Sigmoid colon (tissue), 7 donors: ENCODE results near the gene SAPCD2. TPM values are rescaled to one million over a fixed set of nuclear protein-coding genes. Genes with fewer than 3 reads are reported as not detected.

Experiments
- DNase-seq: peaks from one replicate; pipeline ENCODE4 v3.0.0-alpha.2; 2019
- H3K27ac ChIP-seq, 4 donors: fragments of 200-600 bp; sonication (generic); one replicate each; pipeline ENCODE4 v1.5.1; 2016 to 2019; ENCODE audit warnings: mild to moderate bottlenecking in 1 of 4
- H3K27me3 ChIP-seq, 3 donors: fragments of 200-600 bp; sonication (generic); one replicate each; pipeline ENCODE4 v1.5.1; 2019; ENCODE audit warnings: mild to moderate bottlenecking in 1 of 3
- H3K36me3 ChIP-seq, 4 donors: fragments of 200-600 bp; sonication (generic); one replicate each; pipeline ENCODE4 v1.5.1; 2016 to 2019
- H3K4me1 ChIP-seq, 4 donors: fragments of 200-600 bp; sonication (generic); one replicate each; pipeline ENCODE4 v1.5.1; 2017 to 2019
- H3K4me3 ChIP-seq, 4 donors: fragments of 200-600 bp; sonication (generic); one replicate each; pipeline ENCODE4 v1.5.1; 2017 to 2019; ENCODE audit warnings: mild to moderate bottlenecking in 2 of 4, moderate library complexity in 1 of 4
- H3K9me3 ChIP-seq, 4 donors: fragments of 200-600 bp in 3 of 4; sonication (generic) in 3 of 4; one replicate each; pipeline versions ENCODE4 v1.5.1 to v1.6.1; 2013 to 2019
- CTCF ChIP-seq, 4 experiments: fragments of 450-650 bp in 3 of 4; fragments of 200-600 bp in 1 of 4; IDR thresholded peaks; one replicate each; pipeline ENCODE4 v1.5.1; 2016 to 2019; ENCODE audit warnings: antibody characterized with exemption in 4 of 4, mild to moderate bottlenecking in 3 of 4, moderate library complexity in 2 of 4
- EP300 ChIP-seq, 4 donors: sonication (generic); formaldehyde crosslinking; IDR thresholded peaks; one replicate each; pipeline ENCODE4 v1.6.1; 2017; ENCODE audit warnings: antibody characterized with exemption in 4 of 4
- POLR2A ChIP-seq, 2 donors: fragments of 450-650 bp; IDR thresholded peaks; one replicate each; pipeline ENCODE4 v1.6.1; 2016; ENCODE audit warnings: antibody characterized with exemption in 2 of 2, mild to moderate bottlenecking in 2 of 2, moderate library complexity in 2 of 2
- POLR2AphosphoS5 ChIP-seq, 4 donors: sonication (generic); formaldehyde crosslinking; IDR thresholded peaks; one replicate each; pipeline ENCODE4 v1.6.1; 2017; ENCODE audit warnings: antibody characterized with exemption in 4 of 4
- WGBS, 2 donors: extraction: QIAGEN DNeasy Blood & Tissue Kit; methylation state at CpG; one replicate each; pipeline ENCODE4 v1.1.7; 2013; 5-methylcytosine and 5-hydroxymethylcytosine counted together
- intact Hi-C: fragments of 100-400 bp; cut with DNase I; formaldehyde crosslinking; loops from one replicate; pipeline ENCODE4 v1.15.1; 2023
- polyA plus RNA-seq, 3 donors: library from polyadenylated mRNA; stranded (reverse); fragments of 200-250 nt; gene quantifications; one replicate each; pipeline ENCODE4 v1.2.3, GENCODE V29; 2013
- total RNA-seq, 4 donors: library from RNA; depleted of rRNA; stranded (reverse); fragments of >200 nt; gene quantifications; one replicate each; pipeline ENCODE4 v1.1.0, GENCODE V29; 2016
- donor health status: healthy with polysubstance abuse.
- donor health status: Bipolar disorder and iron deficiency.
- donor health status: healthy.

The SAPCD2 gene
- total and polyA plus RNA-seq, 7 donors = 0.81 to 16.4 (median 3.7) TPM; not detected in 3

DNA sequence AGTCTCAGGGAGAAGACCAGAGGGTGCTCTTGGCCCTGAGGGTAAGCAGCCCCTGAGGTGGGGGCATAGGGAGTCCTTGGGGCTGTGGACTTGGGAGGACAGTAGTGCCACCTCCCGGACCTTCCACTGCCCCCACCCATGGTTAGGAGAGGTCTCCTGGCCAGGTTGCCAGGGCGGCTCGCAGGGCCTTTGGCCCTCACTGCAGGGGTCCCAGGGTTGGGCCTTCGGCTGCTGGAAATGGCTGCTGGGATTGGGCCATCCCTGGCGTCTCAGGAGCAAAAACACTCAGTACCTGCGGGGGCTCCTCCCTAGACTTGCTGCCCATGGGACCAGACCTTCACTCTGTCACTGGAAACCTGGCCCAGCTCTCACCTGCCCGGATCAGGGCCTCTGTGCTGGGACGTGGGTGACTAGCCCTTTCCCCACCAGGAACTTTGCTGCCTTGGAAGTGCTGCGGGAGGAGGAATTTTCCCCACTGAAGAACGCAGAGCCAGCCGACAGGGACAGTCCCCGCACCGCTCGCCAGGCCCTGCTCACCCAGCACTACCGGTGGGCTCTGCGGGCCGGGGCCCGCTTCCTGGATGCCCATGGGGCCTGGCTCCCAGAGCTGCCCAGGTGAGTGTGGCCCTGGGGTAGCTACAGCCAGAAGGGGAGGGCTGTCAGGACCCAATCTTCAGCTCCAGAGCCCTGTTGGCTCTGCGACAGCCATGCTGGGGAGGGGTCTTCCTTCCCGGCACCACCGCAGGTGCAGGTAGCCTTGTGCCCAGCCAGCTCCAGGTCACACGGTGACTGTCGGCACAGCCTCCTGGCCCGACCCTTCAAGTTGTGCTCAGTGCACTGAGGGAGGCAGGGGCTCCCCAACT lies 10.1 kb upstream of the SAPCD2 start:
- no peak for TF ChIP-seq POLR2AphosphoS5 (IDR thresholded peaks at IDR 0.05)
- TF ChIP-seq CTCF (IDR thresholded peaks at IDR 0.05) = no peak
- TF ChIP-seq POLR2A (IDR thresholded peaks at IDR 0.05) = no peak
- TF ChIP-seq EP300 (IDR thresholded peaks at IDR 0.05) = no peak
- intact Hi-C loops = no loop called here
- Histone ChIP-seq H3K9me3 (no peaks in the 10 kb centered on the region), H3K36me3 (peaks cover 0 to 37% (median 0%) of the 10 kb centered on the region in 4 donors), H3K4me1 (peaks cover 0 to 40% (median 35%) of the 10 kb centered on the region in 4 donors), H3K27ac (no peak overlapping the region), H3K27me3 (peaks cover 20 to 57% (median 33%) of the 10 kb centered on the region in 3 donors), H3K4me3 (no peak overlapping the region)
- DNase-seq = no peak
- WGBS, 2 donors = 90 to 94% methylated on average over 24 of the region's 24 CpGs

DNA sequence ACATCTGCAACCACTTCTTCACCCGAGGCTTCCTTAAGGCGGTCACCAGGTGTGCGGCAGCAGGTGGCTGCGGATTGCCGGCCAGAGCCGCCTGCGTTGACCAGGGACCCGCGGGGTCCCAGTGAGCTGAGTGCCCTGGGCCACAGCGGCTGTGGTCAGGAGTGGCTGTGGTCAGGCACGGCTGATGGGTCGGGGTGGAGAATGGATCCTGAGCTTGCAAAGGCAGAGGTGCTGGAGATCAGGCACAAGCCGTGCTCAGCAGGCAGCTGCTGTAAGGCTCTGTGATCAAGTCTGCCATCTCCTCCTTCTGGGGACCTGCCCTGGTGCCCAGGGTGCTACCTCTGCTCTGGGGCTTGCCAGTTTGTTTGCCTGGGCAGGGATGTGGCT lies 9.0 kb upstream of the SAPCD2 start:
- no peaks in the 10 kb centered on the region for H3K9me3 ChIP-seq
- no peak for TF ChIP-seq POLR2A (IDR thresholded peaks at IDR 0.05)
- no peak for TF ChIP-seq POLR2AphosphoS5 (IDR thresholded peaks at IDR 0.05)
- TF ChIP-seq CTCF (IDR thresholded peaks at IDR 0.05) = no peak
- TF ChIP-seq EP300 (IDR thresholded peaks at IDR 0.05) = no peak
- H3K4me3 ChIP-seq = no peak overlapping the region
- peaks cover 20 to 61% (median 33%) of the 10 kb centered on the region in 3 donors for H3K27me3 ChIP-seq
- H3K4me1 ChIP-seq = peaks cover 0 to 34% (median 32%) of the 10 kb centered on the region in 4 donors
- no peak overlapping the region for H3K27ac ChIP-seq
- intact Hi-C loops = no loop called here
- DNase-seq = no peak
- WGBS, 2 donors = 33 to 75% methylated on average over 13 of the region's 13 CpGs
- H3K36me3 ChIP-seq = peaks cover 0 to 37% (median 0%) of the 10 kb centered on the region in 4 donors

- 23 to 68% methylated on average over 51 of the region's 51 CpGs for whole genome bisulfite sequencing, 2 donors
- Histone ChIP-seq H3K9me3 (no peaks in the 10 kb centered on the region), H3K27me3 (peaks cover 20 to 64% (median 33%) of the 10 kb centered on the region in 3 donors), H3K36me3 (peaks cover 0 to 37% (median 0%) of the 10 kb centered on the region in 4 donors), H3K27ac (no peak overlapping the region), H3K4me3 (peak overlapping the region in 3 of 4 donors; percentile 57 to 64 (median 60)), H3K4me1 (peaks cover 0 to 34% (median 31%) of the 10 kb centered on the region in 4 donors)
- intact Hi-C loops = no loop called here
- no peak for TF ChIP-seq POLR2AphosphoS5 (IDR thresholded peaks at IDR 0.05)
- TF ChIP-seq EP300 (IDR thresholded peaks at IDR 0.05) = no peak
- no peak for TF ChIP-seq CTCF (IDR thresholded peaks at IDR 0.05)
- TF ChIP-seq POLR2A (IDR thresholded peaks at IDR 0.05) = no peak
- peak; percentile 62 for DNase-seq
Measured at GRCh38 chr9:137078701-137079400, 8.5 kb upstream of the SAPCD2 start.

- intact Hi-C loops = no loop called here
- H3K9me3 ChIP-seq = no peaks in the 10 kb centered on the region
- 5 to 15% methylated on average over 76 of the region's 76 CpGs for WGBS, 2 donors
- H3K36me3 ChIP-seq = peaks cover 0 to 37% (median 0%) of the 10 kb centered on the region in 4 donors
- DNase-seq = peak; percentile 69
- H3K27me3 ChIP-seq = peaks cover 20 to 64% (median 33%) of the 10 kb centered on the region in 3 donors
- peaks cover 0 to 29% (median 27%) of the 10 kb centered on the region in 4 donors for H3K4me1 ChIP-seq
- H3K4me3 ChIP-seq = peak overlapping the region; percentile 45 to 64 (median 58)
- no peak for TF ChIP-seq POLR2A (IDR thresholded peaks at IDR 0.05)
- TF ChIP-seq EP300 (IDR thresholded peaks at IDR 0.05) = no peak
- TF ChIP-seq POLR2AphosphoS5 (IDR thresholded peaks at IDR 0.05) = no peak
- TF ChIP-seq CTCF (IDR thresholded peaks at IDR 0.05) = no peak
- peak overlapping the region; percentile 34 to 67 (median 38) for H3K27ac ChIP-seq
Measured at GRCh38 chr9:137077758-137078693, 7.7 kb upstream of the SAPCD2 start.
